ENCODE measurements around the gene AP3D1.

- TF ChIP-seq CTCF (IDR thresholded peaks at IDR 0.05) (no peak), POLR2A (IDR thresholded peaks at IDR 0.05) (no peak)
Observed at GRCh38 chr19:2077833-2078619, 73.3 kb downstream of the AP3D1 start.
